CD4-positive, alpha-beta T cell treated with Interleukin-1 beta for 1 hour (primary cell): ENCODE measurements around the gene B3GALT2.

Experiments
- DNase-seq, 2 donors: peaks; one replicate each; pipeline ENCODE4 v3.0.0-alpha.2; 2020 to 2022

The B3GALT2 gene

DNA sequence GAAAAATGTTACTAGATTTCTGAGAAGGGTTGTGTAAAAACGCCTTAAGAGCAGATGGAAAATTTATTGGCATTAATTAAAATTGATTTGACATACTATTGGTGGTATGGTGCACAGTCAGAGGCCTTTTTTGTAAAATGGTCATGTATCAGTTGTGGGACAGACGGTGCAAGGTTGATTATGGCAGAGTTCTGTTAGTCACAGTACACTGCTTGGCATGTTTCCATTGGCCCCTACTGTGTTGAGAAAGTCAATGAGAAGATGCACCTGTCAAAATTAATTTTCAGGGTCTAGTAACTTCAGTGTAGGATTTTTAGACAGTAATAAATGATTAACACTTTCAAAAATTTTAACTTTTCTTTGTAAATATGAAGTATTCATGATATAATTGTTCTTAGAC lies 4.4 kb downstream of the B3GALT2 start:
- no peak for DNase-seq

DNA sequence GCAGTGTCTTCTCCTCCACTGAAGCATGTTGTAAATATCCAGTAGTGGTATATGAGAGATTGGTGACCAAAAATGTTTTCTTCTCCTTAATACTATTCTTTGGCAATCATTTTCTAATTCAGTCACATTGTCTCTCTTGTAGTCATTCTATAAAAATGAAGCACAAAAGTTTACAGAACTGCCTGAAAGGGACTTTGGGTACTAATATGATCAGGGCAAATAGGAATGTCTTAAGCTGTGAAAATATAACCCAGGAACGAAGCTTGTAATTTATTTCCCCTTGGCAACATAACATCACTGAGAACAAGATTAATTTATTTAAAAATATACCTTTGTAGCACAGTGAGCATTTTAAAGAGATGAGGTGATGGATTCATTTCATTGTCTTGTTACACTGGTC lies 4.9 kb downstream of the B3GALT2 start:
- DNase-seq, result no peak

DNA sequence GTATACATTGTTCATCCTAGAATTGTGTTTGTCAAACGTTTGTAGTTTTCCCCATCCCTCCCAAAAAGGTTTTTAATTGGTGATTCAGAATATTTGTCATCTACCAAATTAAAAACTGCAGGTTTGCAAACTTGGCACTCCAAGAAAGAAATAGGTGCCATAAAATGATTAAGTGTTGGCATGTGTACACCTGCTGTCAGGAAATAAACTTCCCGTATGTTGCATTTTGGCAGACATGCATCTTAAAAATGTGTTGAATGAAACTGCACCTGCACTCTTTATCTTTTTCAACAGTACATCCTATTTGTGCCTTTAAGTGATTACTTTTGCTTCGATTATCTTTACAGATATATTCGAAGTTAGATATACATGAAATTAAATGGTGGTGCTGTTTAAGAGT lies 7.3 kb downstream of the B3GALT2 start:
- no peak for DNase-seq

DNA sequence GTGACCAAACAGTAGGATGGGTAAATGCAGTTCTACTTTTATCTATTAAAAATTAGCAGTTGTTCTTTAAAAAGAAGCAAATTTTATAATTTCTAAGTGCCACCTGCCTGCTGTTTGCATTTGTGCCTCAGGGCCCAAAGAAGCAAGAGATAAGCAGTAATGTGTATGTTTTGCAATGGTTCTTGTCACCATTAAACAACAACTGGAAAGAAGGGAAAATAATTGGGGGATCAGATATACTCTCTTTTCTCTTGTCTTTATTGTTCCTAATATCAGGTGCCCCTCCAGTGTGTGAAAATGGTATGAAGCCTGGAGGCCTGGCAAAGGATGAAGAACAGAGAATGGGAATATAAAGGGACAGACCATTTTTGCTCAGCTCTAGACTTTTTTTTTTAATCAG lies 9.6 kb downstream of the B3GALT2 start:
- no peak for DNase-seq

DNA sequence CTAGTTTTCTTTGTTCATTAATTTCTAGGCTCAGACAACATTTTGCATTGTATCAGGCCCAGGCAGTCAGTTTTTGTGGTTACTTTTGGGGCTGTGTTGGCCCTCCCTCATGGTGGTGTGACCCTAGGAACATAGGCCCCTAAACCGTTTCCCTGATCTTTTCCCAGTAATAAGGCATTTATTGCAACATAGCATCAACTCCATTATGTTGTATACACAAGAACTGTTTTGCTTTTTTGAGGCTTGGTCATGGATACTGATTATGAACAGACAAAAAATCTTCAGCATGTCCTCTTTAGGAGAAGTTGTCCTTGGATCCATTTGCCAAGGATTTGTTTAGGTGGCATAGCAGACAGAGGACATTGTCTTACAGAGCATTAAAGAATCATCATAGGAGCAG lies 10.3 kb downstream of the B3GALT2 start:
- no peak for DNase-seq

DNA sequence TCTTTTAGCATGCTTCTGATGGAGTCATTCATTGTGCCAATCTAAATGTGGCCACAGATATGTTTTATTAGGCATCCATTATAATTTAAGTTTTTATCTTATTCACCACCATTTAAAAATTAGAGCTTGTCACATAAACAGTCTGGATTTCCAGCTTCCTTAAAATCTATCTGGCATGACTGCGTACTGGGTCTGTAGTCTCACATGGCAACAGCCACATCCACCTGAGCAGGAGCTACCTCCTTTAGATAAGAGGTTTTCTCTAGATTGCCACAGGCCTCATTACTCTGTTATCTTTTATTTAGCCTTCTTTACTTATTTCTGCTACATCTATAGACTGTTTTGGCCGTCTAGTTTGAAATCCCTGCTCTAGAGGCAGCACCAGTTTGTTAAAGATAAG lies 29.1 kb downstream of the B3GALT2 start:
- no peak for DNase-seq

DNA sequence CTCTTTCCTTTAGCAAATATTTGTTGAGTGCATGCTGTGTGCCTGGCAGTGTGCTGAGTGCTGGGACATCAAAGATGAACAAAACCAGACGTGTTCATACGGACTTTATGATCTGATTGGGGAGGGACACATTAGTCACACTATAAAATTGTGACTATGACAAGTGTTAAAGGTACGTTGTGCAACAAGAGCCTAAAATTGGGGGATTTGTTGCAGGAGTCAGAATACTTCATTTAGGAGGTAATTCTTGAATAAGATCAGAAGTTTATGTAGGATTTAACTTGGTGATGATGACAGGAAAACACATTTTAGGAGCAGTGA lies 29.6 kb downstream of the B3GALT2 start:
- DNase-seq, result no peak

DNA sequence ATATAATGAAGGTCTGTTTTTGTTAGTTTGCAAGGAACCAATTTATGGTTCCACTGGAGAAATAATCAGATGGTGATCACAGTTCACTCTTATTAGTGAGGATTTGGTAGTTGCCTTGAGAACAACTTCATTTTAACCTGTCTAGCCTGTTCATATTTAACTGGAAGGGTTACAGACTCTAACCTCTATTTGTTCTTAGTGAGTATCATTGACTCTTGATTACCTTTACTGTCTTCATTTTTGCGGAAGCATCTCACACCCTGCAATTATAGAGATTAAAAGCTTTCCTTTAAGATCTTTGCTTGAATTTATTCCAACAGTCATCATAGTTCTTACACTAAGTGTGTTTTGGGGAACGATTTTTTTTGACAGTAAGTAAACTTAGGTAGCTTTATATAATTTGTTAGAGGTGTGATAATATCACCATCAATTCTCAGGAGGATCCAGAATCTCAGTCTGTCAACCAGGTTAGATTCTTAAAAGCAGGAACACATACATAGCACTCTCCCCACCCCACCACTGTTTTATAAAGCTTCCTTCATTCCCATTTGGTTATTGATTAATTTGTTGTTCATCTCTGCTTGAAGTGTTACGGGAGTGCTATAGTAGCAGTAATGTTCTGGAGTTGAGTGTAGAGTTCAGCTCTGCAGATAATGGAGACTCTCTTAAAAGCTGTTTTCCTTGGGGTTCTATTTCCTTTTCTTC lies 30.1 kb downstream of the B3GALT2 start:
- no peak for DNase-seq

DNA sequence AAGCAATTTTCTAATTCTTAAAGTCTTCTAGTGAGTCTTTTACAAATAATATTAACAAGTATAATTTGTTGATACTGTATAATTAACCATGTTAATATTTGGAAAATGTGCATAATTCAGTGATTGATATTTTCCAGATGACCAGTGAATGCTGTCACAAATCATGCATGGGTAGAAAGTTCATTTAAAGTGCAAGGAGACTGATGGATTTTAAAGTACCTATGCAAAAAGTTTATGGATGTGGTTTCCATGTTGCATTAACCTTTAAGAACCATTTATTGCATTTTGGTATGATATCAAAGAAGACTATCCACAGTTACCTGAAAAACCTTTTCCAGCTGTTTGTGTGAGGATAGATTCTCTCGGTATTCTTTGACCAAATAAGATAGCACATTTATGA lies 41.4 kb downstream of the B3GALT2 start:
- DNase-seq, result no peak

DNA sequence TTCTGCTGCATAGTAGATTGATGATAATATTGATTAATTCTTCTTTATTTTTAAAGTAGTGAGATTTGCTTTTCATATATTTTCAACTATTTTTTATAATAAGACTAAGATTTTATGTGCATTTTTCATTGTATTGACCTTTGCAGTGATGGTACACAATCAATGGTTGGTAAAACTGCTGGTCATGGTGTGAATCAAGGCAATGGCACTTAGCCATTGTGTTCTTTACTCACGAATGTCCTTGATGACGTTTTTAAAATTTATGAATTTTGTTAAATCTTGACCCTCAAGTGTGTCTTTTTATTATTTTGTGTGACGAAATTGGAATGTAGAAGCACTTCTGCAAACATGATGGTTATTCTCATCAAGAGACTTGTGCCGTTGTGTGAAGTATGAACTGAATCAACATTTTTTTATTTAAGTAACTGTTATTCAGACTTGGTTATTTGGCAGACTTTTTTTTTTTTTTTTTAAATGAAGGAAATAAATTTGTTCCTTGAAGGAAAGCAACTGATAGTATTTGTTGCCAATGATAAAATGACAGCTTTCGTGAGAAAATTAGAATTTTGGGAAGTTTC lies 42.0 kb downstream of the B3GALT2 start:
- no peak for DNase-seq

DNA sequence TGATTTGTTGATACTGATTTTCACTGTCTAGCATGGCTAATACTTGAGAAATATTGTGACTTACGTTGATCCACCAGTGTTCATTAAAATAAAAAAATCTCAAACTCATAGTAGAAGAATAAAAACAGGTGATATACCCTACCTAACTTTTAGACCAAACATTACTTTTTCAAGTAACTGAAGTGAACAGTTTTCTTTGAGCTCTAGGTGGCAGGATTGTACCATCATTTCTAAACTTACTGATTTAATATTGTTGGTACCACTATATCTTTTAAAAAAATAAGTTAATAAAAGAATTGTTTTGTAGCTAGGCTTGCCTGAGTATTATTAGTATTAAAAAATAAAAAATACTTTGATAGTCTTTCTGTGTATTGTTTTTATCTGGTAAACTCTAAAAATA lies 43.1 kb downstream of the B3GALT2 start:
- DNase-seq, result no peak

DNA sequence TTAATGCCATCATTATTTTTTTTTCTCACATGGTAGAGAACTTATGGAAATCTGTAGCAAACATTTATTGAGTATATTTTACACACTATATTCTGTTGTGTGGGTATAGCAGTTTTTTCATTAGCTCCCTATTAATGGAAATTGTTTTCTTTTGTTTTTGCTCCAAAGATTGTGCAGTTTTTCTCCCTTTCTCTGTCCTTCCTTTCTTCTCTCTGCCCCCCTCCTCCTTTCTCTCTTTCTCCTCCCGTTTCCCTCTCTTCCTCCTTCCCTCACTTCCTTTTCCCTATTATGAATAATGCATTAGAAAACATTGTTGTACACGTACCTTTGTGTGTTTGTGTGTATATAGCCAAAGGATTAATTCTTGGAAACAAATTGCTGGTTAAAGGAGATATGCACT lies 44.0 kb downstream of the B3GALT2 start:
- DNase-seq, result no peak

DNA sequence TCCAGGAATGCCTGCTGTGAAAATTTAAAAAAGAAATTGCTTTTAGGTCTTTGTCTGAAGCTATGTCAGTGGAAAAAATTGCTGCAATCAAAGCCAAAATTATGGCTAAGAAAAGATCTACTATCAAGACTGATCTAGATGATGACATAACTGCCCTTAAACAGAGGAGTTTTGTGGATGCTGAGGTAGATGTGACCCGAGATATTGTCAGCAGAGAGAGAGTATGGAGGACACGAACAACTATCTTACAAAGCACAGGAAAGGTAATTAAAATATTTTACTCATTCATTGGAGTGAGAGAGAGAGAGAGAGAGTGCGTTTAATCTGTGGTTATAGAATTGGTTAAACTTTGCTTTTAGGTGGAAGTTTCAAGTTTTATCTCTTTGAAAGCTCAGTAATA lies 44.6 kb downstream of the B3GALT2 start:
- DNase-seq, result no peak

DNA sequence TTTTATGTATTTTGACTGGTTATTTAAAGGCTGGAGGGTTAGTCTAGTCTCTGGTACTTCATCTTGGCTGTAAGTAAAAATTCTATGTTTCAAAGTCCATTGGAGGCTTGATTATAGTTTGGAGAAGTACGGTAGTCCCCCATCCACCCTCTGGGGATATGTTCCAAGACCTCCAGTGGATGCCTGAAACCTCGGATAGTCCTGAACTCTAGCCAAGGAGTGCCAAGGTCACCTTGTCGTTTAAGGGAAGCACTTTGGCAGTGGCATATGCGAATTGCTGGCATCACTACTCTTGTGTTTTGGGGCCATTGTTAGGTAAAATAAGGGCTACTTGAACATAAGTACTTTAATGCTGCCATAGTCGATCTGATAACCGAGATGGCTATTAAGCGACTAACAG lies 46.2 kb downstream of the B3GALT2 start:
- DNase-seq, result no peak

DNA sequence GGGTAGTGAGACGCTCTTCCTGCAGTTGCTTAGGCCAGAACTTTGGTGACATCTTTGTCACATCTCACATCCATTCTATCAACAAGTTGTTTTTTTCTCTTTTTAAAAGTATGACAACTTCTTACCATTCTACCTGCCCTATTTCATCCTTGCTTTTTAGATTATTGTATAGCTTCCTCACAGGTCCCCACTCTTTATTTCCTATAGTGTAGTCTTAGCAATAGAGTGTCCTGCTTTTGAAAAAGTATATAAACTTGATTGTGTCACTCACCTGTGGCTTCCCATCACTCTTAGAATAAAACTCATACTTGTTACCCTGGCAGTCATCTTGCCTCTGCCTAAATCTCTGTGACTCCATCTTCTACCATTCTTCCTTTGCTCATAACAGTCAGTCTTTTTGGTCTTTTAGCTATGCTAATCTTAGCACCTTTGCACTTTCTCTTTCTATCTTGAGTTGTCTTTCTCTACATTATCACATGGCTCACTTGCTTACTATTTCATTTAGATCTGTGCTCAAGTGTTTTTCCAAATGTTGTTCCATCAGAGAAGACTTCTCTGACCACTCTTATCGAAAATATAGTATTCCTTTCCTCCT lies 55.0 kb downstream of the B3GALT2 start:
- DNase-seq, result no peak
